A549 (cell line): ENCODE data around the gene TEX36. TPM values are rescaled to one million over a fixed set of nuclear protein-coding genes. Genes with fewer than 3 reads are reported as not detected.

Source experiments
- ATAC-seq, 2 experiments: fragments of 200-7000 bp in 1 of 2; fragments of >200 bp in 1 of 2; cut with Nextera tagmentation in 1 of 2; cut with Tn5 transposase in 1 of 2; 3 replicates each; pipeline versions ENCODE4 v1.8.0 to v1.9.1; 2018 to 2020; ENCODE audit warnings: mild to moderate bottlenecking in 1 of 2, moderate library complexity in 1 of 2
- CTCF ChIA-PET: fragments of 300-600 bp; sonication (Branson Sonifier 250); formaldehyde crosslinking; extraction: SDS; loops from one replicate; lab custom pipeline; 2021; ENCODE audit warnings: antibody characterized with exemption, inconsistent platforms; lab: Yijun Ruan, JAX
- POLR2A ChIA-PET: fragments of 350-600 bp; formaldehyde crosslinking; extraction: SDS; loops from one replicate; lab custom pipeline; 2021; ENCODE audit warnings: antibody characterized with exemption, inconsistent platforms; lab: Yijun Ruan, JAX
- DNase-seq, 2 experiments: peaks; one replicate each; pipeline versions ENCODE4 v3.0.0 to v3.0.0-alpha.2; 2011 to 2016; ENCODE audit warnings: low read depth in 1 of 2, low spot score in 1 of 2
- FAIRE-seq: peaks from 2 replicates; lab custom pipeline; 2011; peaks lifted over from hg19 to GRCh38; lab: Jason Lieb, UNC
- H3K27ac ChIP-seq, 2 experiments: fragments of >200 bp; sonication (Bioruptor Twin); formaldehyde crosslinking; 3 replicates each; pipeline ENCODE4 v1.5.1; 2016 to 2017
- H3K4me1 ChIP-seq: fragments of >200 bp; sonication (Bioruptor Twin); formaldehyde crosslinking; 3 replicates; pipeline ENCODE4 v1.6.1; 2016
- H3K4me2 ChIP-seq: fragments of >200 bp; sonication (Bioruptor Twin); formaldehyde crosslinking; 3 replicates; pipeline ENCODE4 v1.6.1; 2016
- H3K4me3 ChIP-seq: fragments of >200 bp; sonication (Bioruptor Twin); formaldehyde crosslinking; 3 replicates; pipeline ENCODE4 v1.5.1; 2016
- H3K9me3 ChIP-seq: fragments of >200 bp; sonication (Bioruptor Twin); formaldehyde crosslinking; 3 replicates; pipeline ENCODE4 v1.6.1; 2016
- BCL3 ChIP-seq: fragments of >200 bp; sonication (Bioruptor Twin); formaldehyde crosslinking; IDR thresholded peaks from 3 replicates; pipeline ENCODE4 v1.6.1; 2016
- BHLHE40 ChIP-seq: IDR thresholded peaks from 2 replicates; pipeline ENCODE4 v1.6.1; 2012; ENCODE audit warnings: low read depth, low read length, inconsistent platforms
- CBX8 ChIP-seq: fragments of 200-600 bp; sonication (generic); IDR thresholded peaks from 2 replicates; pipeline ENCODE4 v1.6.1; 2016
- CEBPB ChIP-seq, 2 experiments: fragments of >200 bp in 1 of 2; sonication (Bioruptor Twin) in 1 of 2; formaldehyde crosslinking in 1 of 2; IDR thresholded peaks; 2 replicates each; pipeline ENCODE4 v1.6.1; 2012 to 2016
- CHD4 ChIP-seq: fragments of 200-600 bp; sonication (generic); IDR thresholded peaks from 2 replicates; pipeline ENCODE4 v1.6.1; 2016; ENCODE audit warnings: antibody characterized with exemption, mild to moderate bottlenecking, borderline replicate concordance
- EHMT2 ChIP-seq: fragments of 200-600 bp; sonication (generic); IDR thresholded peaks from 2 replicates; pipeline ENCODE4 v1.6.1; 2016; ENCODE audit warnings: antibody characterized with exemption, low read depth, mild to moderate bottlenecking, moderate library complexity
- ESRRA ChIP-seq: fragments of 150-350 bp; IDR thresholded peaks from 2 replicates; pipeline ENCODE4 v1.6.1; 2014; ENCODE audit warnings: mild to moderate bottlenecking, low read length, borderline replicate concordance
- FOSL2 ChIP-seq, 2 experiments: fragments of 450-650 bp in 1 of 2; fragments of >200 bp in 1 of 2; sonication (Bioruptor Twin) in 1 of 2; formaldehyde crosslinking; IDR thresholded peaks; 2 replicates each; pipeline versions ENCODE4 v1.5.0 to v1.6.1; 2016 to 2020; ENCODE audit warnings: mild to moderate bottlenecking in 1 of 2, moderate library complexity in 1 of 2
- FOXS1 ChIP-seq: fragments of 250-450 bp; sonication (Bioruptor Pico); IDR thresholded peaks from 2 replicates; pipeline ENCODE4 v1.5.0; 2020; ENCODE audit warnings: mild to moderate bottlenecking, moderate library complexity
- HDAC2 ChIP-seq: fragments of 200-600 bp; sonication (generic); IDR thresholded peaks from 2 replicates; pipeline ENCODE4 v1.6.1; 2016
- HMGXB4 ChIP-seq: fragments of 250-450 bp; sonication (Bioruptor Pico); IDR thresholded peaks from 2 replicates; pipeline ENCODE4 v1.5.0; 2021; ENCODE audit warnings: mild to moderate bottlenecking, moderate library complexity, borderline replicate concordance
- HOXA7 ChIP-seq: fragments of 250-450 bp; sonication (Bioruptor Pico); IDR thresholded peaks from 2 replicates; pipeline ENCODE4 v1.5.0; 2020; ENCODE audit warnings: mild to moderate bottlenecking, moderate library complexity
- HOXB13 ChIP-seq: fragments of 250-450 bp; sonication (Bioruptor Pico); IDR thresholded peaks from 2 replicates; pipeline ENCODE4 v1.5.0; 2020; ENCODE audit warnings: low read depth, mild to moderate bottlenecking, moderate library complexity
- JUNB ChIP-seq: fragments of >200 bp; sonication (Bioruptor Twin); formaldehyde crosslinking; IDR thresholded peaks from 2 replicates; pipeline ENCODE4 v1.6.1; 2016
- KDM1A ChIP-seq: fragments of 200-600 bp; sonication (generic); IDR thresholded peaks from 2 replicates; pipeline ENCODE4 v1.6.1; 2016; ENCODE audit warnings: low read depth, mild to moderate bottlenecking
- KDM5A ChIP-seq: fragments of 200-600 bp; sonication (generic); IDR thresholded peaks from 2 replicates; pipeline ENCODE4 v1.6.1; 2016; ENCODE audit warnings: antibody characterized with exemption, mild to moderate bottlenecking
- MAFK ChIP-seq: fragments of 450-650 bp; IDR thresholded peaks from 2 replicates; pipeline ENCODE4 v1.6.1; 2014; ENCODE audit not compliant: partially characterized antibody
- MAX ChIP-seq: IDR thresholded peaks from 2 replicates; pipeline ENCODE4 v1.6.1; 2012
- NFE2L2 ChIP-seq: fragments of 150-350 bp; conservative IDR thresholded peaks from 2 replicates; pipeline ENCODE4 v1.6.1; 2014; ENCODE audit warnings: low read length
- NPAS2 ChIP-seq: fragments of 250-450 bp; sonication (Bioruptor Pico); IDR thresholded peaks from 2 replicates; pipeline ENCODE4 v1.8.0; 2022; ENCODE audit warnings: mild to moderate bottlenecking, moderate library complexity, borderline replicate concordance
- NR3C1 ChIP-seq: fragments of >200 bp; sonication (Bioruptor Twin); formaldehyde crosslinking; IDR thresholded peaks from 3 replicates; pipeline ENCODE4 v1.6.1; 2017
- PHF8 ChIP-seq: fragments of 200-600 bp; sonication (generic); IDR thresholded peaks from 2 replicates; pipeline ENCODE4 v1.6.1; 2016; ENCODE audit warnings: low read depth, mild to moderate bottlenecking, antibody characterized with exemption, moderate library complexity, borderline replicate concordance
- RFX5 ChIP-seq: fragments of 450-650 bp; IDR thresholded peaks from 2 replicates; pipeline ENCODE4 v1.7.1; 2014; ENCODE audit warnings: antibody characterized with exemption, mild to moderate bottlenecking, moderate library complexity
- RNF2 ChIP-seq: fragments of 200-600 bp; sonication (generic); IDR thresholded peaks from 2 replicates; pipeline ENCODE4 v1.6.1; 2016; ENCODE audit warnings: low read depth, mild to moderate bottlenecking, antibody characterized with exemption, moderate library complexity, borderline replicate concordance
- SREBF2 ChIP-seq: fragments of 450-650 bp; IDR thresholded peaks from 2 replicates; pipeline ENCODE4 v1.6.1; 2014; ENCODE audit warnings: mild to moderate bottlenecking, moderate library complexity
- TFCP2L1 ChIP-seq: fragments of 250-450 bp; sonication (Bioruptor Pico); IDR thresholded peaks from 2 replicates; pipeline ENCODE4 v1.5.0; 2021; ENCODE audit warnings: mild to moderate bottlenecking
- USF2 ChIP-seq: fragments of 450-650 bp; IDR thresholded peaks from 2 replicates; pipeline ENCODE4 v1.6.1; 2014; ENCODE audit warnings: antibody characterized with exemption
- ZC3H11A ChIP-seq: fragments of 450-650 bp; IDR thresholded peaks from 2 replicates; pipeline ENCODE4 v1.6.1; 2014; ENCODE audit warnings: antibody characterized with exemption, mild to moderate bottlenecking
- ZFP36 ChIP-seq: fragments of 450-650 bp; IDR thresholded peaks from 2 replicates; pipeline ENCODE4 v1.6.1; 2014; ENCODE audit warnings: borderline replicate concordance; ENCODE audit not compliant: partially characterized antibody
- ZSCAN20 ChIP-seq: fragments of 250-450 bp; sonication (Bioruptor Pico); IDR thresholded peaks from 2 replicates; pipeline ENCODE4 v1.8.0; 2022; ENCODE audit warnings: mild to moderate bottlenecking, moderate library complexity
- WGBS: methylation state at CpG from one replicate; pipeline ENCODE4 v1.1.6; 2017; ENCODE audit errors: missing lambda C conversion rate; 5-methylcytosine and 5-hydroxymethylcytosine counted together
- polyA plus RNA-seq, 4 experiments: library from polyadenylated mRNA; depleted of rRNA in 3 of 4; stranded (reverse); fragments of >200 nt; fragmentation: RNase III in 1 of 4; extraction: RNeasy Plus Mini Kit Qiagen cat#74134 plus additional on column Dnase treatment in 1 of 4; gene quantifications; 2 replicates in 3 of 4; 3 replicates in 1 of 4; pipeline ENCODE4 v1.2.3, GENCODE V29; 2011 to 2017

Gene TEX36
- polyA plus RNA-seq, 2 of the 4 experiments (the other 2 are of a cell fraction), result not detected

- no peak for TF ChIP-seq ZFP36
Measured at GRCh38 chr10:125646311-125646710, 36.7 kb downstream of the TEX36 start (continued).

- H3K4me3 ChIP-seq, result no peak overlapping the region
- FAIRE-seq, result no peak
- ATAC-seq, result no peak
- H3K4me2 ChIP-seq, result no peak overlapping the region
- no peaks in the 10 kb centered on the region for H3K9me3 ChIP-seq
- CTCF ChIA-PET, result interaction anchor here (0.6 kb wide), 1 partner anchor 20 kb away, joined by 3 read pairs; no protein-coding TSS in a partner anchor
- no peak for TF ChIP-seq NFE2L2
- TF ChIP-seq TFCP2L1, result no peak
- no peak for TF ChIP-seq FOSL2 (IDR thresholded peaks at IDR 0.05)
- no peak for TF ChIP-seq FOSL2 (CRISPR knock-in tag; IDR thresholded peaks at IDR 0.05)
- no peak for TF ChIP-seq BCL3
- no peak for TF ChIP-seq HDAC2
- no peak for TF ChIP-seq USF2
- TF ChIP-seq MAFK, result no peak
- no peak for TF ChIP-seq KDM1A
- TF ChIP-seq NR3C1, result no peak
- no peak for TF ChIP-seq NPAS2 (CRISPR knock-in tag)
- no peak for TF ChIP-seq ZC3H11A
- TF ChIP-seq CHD4, result no peak
- no peak for TF ChIP-seq HOXA7 (CRISPR knock-in tag)
- no peaks in the 10 kb centered on the region for H3K4me1 ChIP-seq
- DNase-seq, result no peak
- WGBS, result 61% methylated on average over 3 of the region's 3 CpGs
- POLR2A ChIA-PET, result no interaction called here
- H3K27ac ChIP-seq, result no peak overlapping the region
Measured at GRCh38 chr10:125641398-125641797, 41.6 kb downstream of the TEX36 start.

GRCh38 chr10:125640653-125641052 lies 42.3 kb downstream of the TEX36 start:
- ChIA-PET POLR2A (no interaction called here), CTCF (interaction anchor here (0.6 kb wide), 1 partner anchor 21 kb away, joined by 3 read pairs; no protein-coding TSS in a partner anchor)
- H3K4me3 ChIP-seq, result no peak overlapping the region
- no peak for ATAC-seq
- no peak for TF ChIP-seq ESRRA
- TF ChIP-seq HOXB13, result no peak
- no peak for TF ChIP-seq CBX8
- no peak for TF ChIP-seq PHF8
- no peak for TF ChIP-seq NR3C1
- no peak for TF ChIP-seq ZFP36
- TF ChIP-seq KDM5A, result no peak
- TF ChIP-seq EHMT2, result no peak
- no peak for TF ChIP-seq SREBF2
- TF ChIP-seq BHLHE40, result no peak
- TF ChIP-seq JUNB, result no peak
- TF ChIP-seq HMGXB4, result no peak
- TF ChIP-seq RNF2, result no peak
- no peak for TF ChIP-seq MAX
- TF ChIP-seq ZSCAN20 (CRISPR knock-in tag), result no peak
- no peak for TF ChIP-seq FOXS1 (CRISPR knock-in tag)
- TF ChIP-seq RFX5, result no peak
- no peak for TF ChIP-seq CHD4
- no peak for TF ChIP-seq CEBPB (IDR thresholded peaks at IDR 0.05)
- H3K9me3 ChIP-seq, result no peaks in the 10 kb centered on the region
- 0% methylated on average over 1 of the region's 1 CpG for WGBS
- no peak overlapping the region for H3K4me2 ChIP-seq
- no peaks in the 10 kb centered on the region for H3K4me1 ChIP-seq
- H3K27ac ChIP-seq, result no peak overlapping the region
- no peak for FAIRE-seq
- DNase-seq, result no peak
